Measurements from ENCODE around the gene CNGA3. TPM values are rescaled to one million over a fixed set of nuclear protein-coding genes. Genes with fewer than 3 reads are reported as not detected.

The CNGA3 gene
- total and polyA plus RNA-seq, 2 of the 8 experiments (the other 6 are each of a cell fraction or from before 2014, with no cell fraction given): 0.02 TPM; not detected in 1

- H3K56ac ChIP-seq (replicated peaks; ENCODE audit: insufficient read length, low read depth, low read length): no peak overlapping the region
- CTCF ChIA-PET (ENCODE audit: partially characterized antibody): interaction anchor here (0.6 kb wide), 1 partner anchor 31 kb away, joined by 3 read pairs; no protein-coding TSS in a partner anchor
Observed at GRCh38 chr2:98300141-98300874, 45.9 kb upstream of the CNGA3 start.

More at GRCh38 chr2:98300141-98300874, 45.9 kb upstream of the CNGA3 start:
- H3K9ac ChIP-seq (replicated peaks in 1 of 4; ENCODE audit: extremely low read depth in 1 of 4, low read depth in 3 of 4, low read length in 3 of 4): no peak overlapping the region
- no peak overlapping the region for H2BK5ac ChIP-seq (ENCODE audit: low read depth, low read length)
- no peak overlapping the region for H4K5ac ChIP-seq (ENCODE audit: insufficient read length, low read depth, low read length)
- no peak overlapping the region for H3K4me3 ChIP-seq (ENCODE audit: extremely low read depth in 1 of 4, insufficient read depth in 2 of 4, low read depth in 3 of 4, low read length in 4 of 4)
- TF ChIP-seq EGR1 (IDR thresholded peaks at IDR 0.05; ENCODE audit: borderline replicate concordance, low read depth, low read length) (no peak), CTCF (IDR thresholded peaks at IDR 0.05; ENCODE audit: control extremely low read depth in 1 of 3, insufficient read depth in 1 of 3, low read depth in 1 of 3, low read length in 3 of 3) (peak in 1 of 3 experiments; percentile 9; a peak in 1 of 4 replicates)
- no peak overlapping the region for H3K4ac ChIP-seq (replicated peaks; ENCODE audit: insufficient read length, low read depth, low read length)
- H2BK20ac ChIP-seq (ENCODE audit: low read length): no peak overlapping the region
- H4K91ac ChIP-seq (replicated peaks; ENCODE audit: insufficient read length, low read length): no peak overlapping the region
- H3K23ac ChIP-seq (ENCODE audit: insufficient read length): no peak overlapping the region
- H3K14ac ChIP-seq (ENCODE audit: insufficient read length): no peak overlapping the region
- H3K27ac ChIP-seq (ENCODE audit: low read depth, low read length): no peak overlapping the region
- H2AK5ac ChIP-seq (ENCODE audit: low read depth, low read length): no peak overlapping the region
- POLR2A ChIA-PET (ENCODE audit: partially characterized antibody): no interaction called here
- no peak overlapping the region for H3K18ac ChIP-seq (ENCODE audit: extremely low read depth, low read length)
- H3K4me1 ChIP-seq (replicated peaks in 1 of 4; ENCODE audit: control insufficient read depth in 3 of 4, insufficient read depth in 4 of 4, low read length in 3 of 4): no peaks in the 10 kb centered on the region
- no peaks in the 10 kb centered on the region for H3K36me3 ChIP-seq (ENCODE audit: control insufficient read depth in 2 of 4, insufficient read depth in 4 of 4, low read length in 3 of 4)
- no peaks in the 10 kb centered on the region for H3K79me2 ChIP-seq (ENCODE audit: control insufficient read depth in 1 of 2, insufficient read depth in 2 of 2, low read length in 2 of 2)
- no peak for FAIRE-seq
- H2BK120ac ChIP-seq (replicated peaks; ENCODE audit: low read depth, low read length): no peak overlapping the region
- peak overlapping the region; percentile 15; the same call in 1 of the 2 replicates for H4K8ac ChIP-seq (ENCODE audit: extremely low read depth, insufficient read depth, low read length)
- H2BK15ac ChIP-seq (ENCODE audit: low read length): no peak overlapping the region
- no peak overlapping the region for H2BK12ac ChIP-seq (ENCODE audit: low read depth, low read length)
- H3K23me2 ChIP-seq (ENCODE audit: low read depth, low read length): no peaks in the 10 kb centered on the region
- no peaks in the 10 kb centered on the region for H4K20me1 ChIP-seq (replicated peaks in 1 of 2; ENCODE audit: control insufficient read depth in 1 of 2, insufficient read depth in 2 of 2, low read length in 2 of 2)
- DNase-seq (ENCODE audit: low read depth in 1 of 2, low spot score in 2 of 2): no peak
- 0 out of 7 replicates have a peak, but pooled peaks cover 0 to 2% (median 0%) of the 10 kb centered on the region in 4 experiments for H3K27me3 ChIP-seq (replicated peaks in 1 of 4; ENCODE audit: control insufficient read depth in 3 of 4, extremely low read depth in 1 of 4, insufficient read depth in 3 of 4, low read length in 3 of 4)
- no peaks in the 10 kb centered on the region for H3K9me3 ChIP-seq (ENCODE audit: insufficient read depth in 2 of 2, low read depth in 1 of 2, low read length in 1 of 2)
- 91% methylated on average over 11 of the region's 12 CpGs; no CpG with 5 or more reads in 1 of the 2 experiments for WGBS, 2 experiments (ENCODE audit: extremely low coverage in 1 of 2, insufficient coverage in 1 of 2, insufficient read length in 1 of 2, insufficient replicate concordance in 2 of 2, low coverage in 1 of 2, low lambda C conversion rate in 2 of 2, missing lambda C conversion rate in 1 of 2)
- H3K79me1 ChIP-seq (ENCODE audit: low read depth, low read length): no peaks in the 10 kb centered on the region
- no peak overlapping the region for H2AFZ ChIP-seq (ENCODE audit: low read length)
- no peak overlapping the region for H3K4me2 ChIP-seq (ENCODE audit: insufficient read depth in 1 of 2, low read depth in 2 of 2, low read length in 2 of 2)
